Adrenal gland (tissue), 12 donors: Measurements from ENCODE around the gene ASTN1. TPM values are rescaled to one million over a fixed set of nuclear protein-coding genes. Genes with fewer than 3 reads are reported as not detected.
A peak's percentile ranks its signal among the peaks of the same experiment; 100 is the strongest.

Experiments
- DNase-seq, 7 donors: peaks; one replicate each; pipeline ENCODE4 v3.0.0-alpha.2; 2019 to 2020
- H3K27ac ChIP-seq, 5 donors: fragments of 200-600 bp; sonication (generic) in 4 of 5; 1 replicate in 3 of 5; 2 replicates in 2 of 5; pipeline versions ENCODE4 v1.5.1 to v1.8.0; 2016 to 2020; ENCODE audit warnings: mild to moderate bottlenecking in 1 of 5
- H3K27me3 ChIP-seq: fragments of 200-600 bp; 2 replicates; pipeline ENCODE4 v1.8.0; 2021
- H3K36me3 ChIP-seq, 2 donors: fragments of 200-600 bp; replicated peaks in 1 of 2; 1 replicate in 1 of 2; 2 replicates in 1 of 2; pipeline versions ENCODE4 v1.5.1 to v1.8.0; 2018 to 2022
- H3K4me1 ChIP-seq, 2 donors: fragments of 200-600 bp; replicated peaks in 1 of 2; 1 replicate in 1 of 2; 2 replicates in 1 of 2; pipeline versions ENCODE4 v1.5.1 to v1.8.0; 2018 to 2021
- H3K4me3 ChIP-seq, 4 donors: fragments of 200-600 bp; sonication (generic) in 3 of 4; one replicate each; pipeline ENCODE4 v1.5.1; 2016 to 2018
- H3K9me3 ChIP-seq, 3 donors: fragments of 200-600 bp; sonication (generic) in 1 of 3; replicated peaks in 1 of 3; 1 replicate in 2 of 3; 2 replicates in 1 of 3; pipeline versions ENCODE4 v1.5.1 to v1.8.0; 2016 to 2021
- POLR2A ChIP-seq, 2 donors: fragments of 450-650 bp; IDR thresholded peaks; one replicate each; pipeline ENCODE4 v1.6.1; 2017; ENCODE audit warnings: antibody characterized with exemption in 2 of 2, mild to moderate bottlenecking in 2 of 2, moderate library complexity in 1 of 2
- WGBS, 4 donors: extraction: QIAGEN DNeasy Blood & Tissue Kit in 2 of 4; methylation state at CpG; one replicate each; pipeline versions ENCODE4 v1.1.5 to v1.1.7; 2013 to 2017; 5-methylcytosine and 5-hydroxymethylcytosine counted together
- intact Hi-C, 2 donors: fragments of 100-400 bp; cut with DNase I; formaldehyde crosslinking; loops; one replicate each; pipeline versions ENCODE4 v1.14.1 to v1.15.0; 2022 to 2023
- polyA plus RNA-seq, 3 donors: library from polyadenylated mRNA; stranded (reverse); fragments of 200-250 nt in 2 of 3; fragments of 350-450 nt in 1 of 3; fragmentation: Illumina TruSeq in 1 of 3; extraction: RNeasy Lipid Tissue Mini Kit (QIAGEN cat#74804) in 1 of 3; gene quantifications; one replicate each; pipeline ENCODE4 v1.2.3, GENCODE V29; 2013 to 2014
- total RNA-seq, 9 donors: library from RNA; depleted of rRNA in 4 of 9; stranded (reverse); fragments of >200 nt in 4 of 9; fragments of 120-200 nt in 1 of 9; fragmentation: NEBNext Ultra II Directional in 1 of 9; extraction: Animal tissue kit (Norgen Biotek cat#: 25700) in 1 of 9; gene quantifications; one replicate each; pipeline versions ENCODE4 v1.1.0 to v1.2.4, GENCODE V29; 2013 to 2023
- TF ChIP-seq, protein P1 (sequence below), 6 experiments: fragments of 450-650 bp in 4 of 6; fragments of 200-600 bp in 2 of 6; sonication (generic) in 1 of 6; IDR thresholded peaks; 1 replicate in 5 of 6; 2 replicates in 1 of 6; pipeline versions ENCODE4 v1.5.1 to v1.8.0; 2016 to 2021; ENCODE audit warnings: antibody characterized with exemption in 6 of 6, mild to moderate bottlenecking in 2 of 6, moderate library complexity in 1 of 6
- donor health status: healthy with polysubstance abuse.
- donor health status: Bipolar disorder and iron deficiency.
- donor health status: DM: yes; HTN: yes; CAD: no.
- donor health status: DM: no; HTN: no; CAD: no.
- donor health status: DM: no; HTN: no; CAD: no.
- donor health status: DM: yes; HTN: yes; CAD: no.

ASTN1 gene
- total and polyA plus RNA-seq, 12 donors: 7.7 to 58.6 (median 40.7) TPM

GRCh38 chr1:176954242-176954641 is 210.3 kb downstream of the ASTN1 start:
- no peaks in the 10 kb centered on the region for H3K9me3 ChIP-seq
- no peaks in the 10 kb centered on the region for H3K4me1 ChIP-seq
- no peaks in the 10 kb centered on the region for H3K27me3 ChIP-seq
- intact Hi-C loops: loop anchor here in 1 of 2 donors (5.0 kb wide), 1 partner anchor 57 kb away; no protein-coding TSS in a partner anchor
- no peak overlapping the region for H3K27ac ChIP-seq
- TF ChIP-seq POLR2A (IDR thresholded peaks at IDR 0.05): no peak
- TF ChIP-seq, protein P1, sequence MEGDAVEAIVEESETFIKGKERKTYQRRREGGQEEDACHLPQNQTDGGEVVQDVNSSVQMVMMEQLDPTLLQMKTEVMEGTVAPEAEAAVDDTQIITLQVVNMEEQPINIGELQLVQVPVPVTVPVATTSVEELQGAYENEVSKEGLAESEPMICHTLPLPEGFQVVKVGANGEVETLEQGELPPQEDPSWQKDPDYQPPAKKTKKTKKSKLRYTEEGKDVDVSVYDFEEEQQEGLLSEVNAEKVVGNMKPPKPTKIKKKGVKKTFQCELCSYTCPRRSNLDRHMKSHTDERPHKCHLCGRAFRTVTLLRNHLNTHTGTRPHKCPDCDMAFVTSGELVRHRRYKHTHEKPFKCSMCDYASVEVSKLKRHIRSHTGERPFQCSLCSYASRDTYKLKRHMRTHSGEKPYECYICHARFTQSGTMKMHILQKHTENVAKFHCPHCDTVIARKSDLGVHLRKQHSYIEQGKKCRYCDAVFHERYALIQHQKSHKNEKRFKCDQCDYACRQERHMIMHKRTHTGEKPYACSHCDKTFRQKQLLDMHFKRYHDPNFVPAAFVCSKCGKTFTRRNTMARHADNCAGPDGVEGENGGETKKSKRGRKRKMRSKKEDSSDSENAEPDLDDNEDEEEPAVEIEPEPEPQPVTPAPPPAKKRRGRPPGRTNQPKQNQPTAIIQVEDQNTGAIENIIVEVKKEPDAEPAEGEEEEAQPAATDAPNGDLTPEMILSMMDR (IDR thresholded peaks at IDR 0.05): peak; percentile 24 to 40 (median 34)
- no peak for DNase-seq
- H3K4me3 ChIP-seq: no peak overlapping the region
- no peaks in the 10 kb centered on the region for H3K36me3 ChIP-seq

GRCh38 chr1:176950736-176951324 is 213.7 kb downstream of the ASTN1 start:
- TF ChIP-seq POLR2A (IDR thresholded peaks at IDR 0.05): no peak
- TF ChIP-seq, protein P1 (IDR thresholded peaks at IDR 0.05): no peak
- Histone ChIP-seq H3K27ac (no peak overlapping the region), H3K27me3 (no peaks in the 10 kb centered on the region), H3K4me3 (no peak overlapping the region), H3K36me3 (no peaks in the 10 kb centered on the region), H3K4me1 (no peaks in the 10 kb centered on the region), H3K9me3 (no peaks in the 10 kb centered on the region)
- intact Hi-C loops: loop anchor here in 1 of 2 donors (5.0 kb wide), 1 partner anchor 54 kb away; no protein-coding TSS in a partner anchor
- 69 to 80% (median 73%) methylated on average over 2 of the region's 2 CpGs for WGBS, 4 donors
- DNase-seq: no peak

DNA sequence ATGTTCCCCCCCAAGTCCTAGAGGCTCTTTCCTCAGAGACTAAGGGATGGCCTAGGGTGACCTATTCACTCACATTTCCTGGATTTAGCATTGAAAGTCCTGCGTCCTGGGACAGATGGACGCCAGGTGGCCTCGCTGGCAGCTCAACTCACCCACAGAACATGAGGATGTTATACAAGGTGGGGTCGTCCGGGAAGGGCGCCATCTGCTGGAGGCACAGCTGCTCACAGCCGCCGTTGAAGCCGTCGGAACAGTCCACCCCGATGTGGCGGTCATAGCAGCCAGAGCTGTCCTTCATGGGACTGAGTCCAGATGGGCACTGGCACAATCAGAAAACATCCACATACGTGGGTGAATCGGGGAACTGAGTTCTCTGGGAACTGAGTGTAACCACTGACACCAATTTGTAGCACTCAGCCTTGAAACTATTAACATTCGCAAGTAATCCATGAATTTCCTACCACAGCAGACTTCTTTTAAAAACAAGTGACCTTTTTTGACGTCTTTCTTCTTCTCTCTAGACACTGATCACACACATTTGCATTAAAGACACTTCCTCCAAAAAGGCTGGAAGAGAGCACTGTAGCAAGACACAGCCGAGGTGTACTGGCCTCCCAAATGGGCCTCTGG is 215.4 kb downstream of the ASTN1 start:
- 44 to 61% (median 46%) methylated on average over 4 to 17 of the region's 17 CpGs for WGBS, 4 donors
- DNase-seq: peak; percentile 44 to 86 (median 71)
- TF ChIP-seq, protein P1 (IDR thresholded peaks at IDR 0.05): peak; percentile 47 to 68 (median 64)
- TF ChIP-seq POLR2A (IDR thresholded peaks at IDR 0.05): no peak

DNA sequence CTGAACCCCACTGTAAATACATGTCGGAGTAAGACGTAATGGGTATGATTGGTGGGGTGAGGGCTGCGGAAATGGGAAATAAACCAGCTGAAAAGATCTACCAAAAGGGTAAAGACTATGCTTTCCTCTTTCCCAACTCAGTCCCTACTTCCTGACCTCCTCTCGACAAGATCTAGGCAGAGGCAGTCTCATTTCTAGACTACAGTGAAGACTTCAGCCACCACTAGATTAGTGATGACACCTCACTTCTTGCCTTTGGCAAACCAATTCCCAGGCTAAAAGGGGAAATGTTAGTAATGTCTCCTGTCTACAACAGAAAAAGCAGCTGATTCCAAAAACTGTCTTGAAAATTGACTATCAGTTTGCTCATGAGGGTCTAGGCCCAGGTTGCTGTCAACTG is 219.9 kb downstream of the ASTN1 start:
- Histone ChIP-seq H3K9me3 (no peaks in the 10 kb centered on the region), H3K27ac (no peak overlapping the region), H3K4me3 (no peak overlapping the region), H3K27me3 (no peaks in the 10 kb centered on the region), H3K4me1 (no peaks in the 10 kb centered on the region), H3K36me3 (no peaks in the 10 kb centered on the region)
- intact Hi-C loops: no loop called here
- no peak for TF ChIP-seq POLR2A (IDR thresholded peaks at IDR 0.05)
- TF ChIP-seq, protein P1 (IDR thresholded peaks at IDR 0.05): no peak
- WGBS, 4 donors: 90 to 96% (median 95%) methylated on average over 4 of the region's 4 CpGs
- DNase-seq: no peak

More for the DNA sequence above, 215.4 kb downstream of the ASTN1 start:
- Histone ChIP-seq H3K4me3 (no peak overlapping the region), H3K4me1 (no peaks in the 10 kb centered on the region), H3K27ac (no peak overlapping the region), H3K36me3 (no peaks in the 10 kb centered on the region), H3K9me3 (no peaks in the 10 kb centered on the region), H3K27me3 (no peaks in the 10 kb centered on the region)
- intact Hi-C loops: no loop called here
